GM12878 (cell line): Measurements from ENCODE around the gene TLL1. TPM values are rescaled to one million over a fixed set of nuclear protein-coding genes. Genes with fewer than 3 reads are reported as not detected.

Experiments used
- ATAC-seq: fragments of 200-7000 bp; cut with Tn5 transposase; 3 replicates; pipeline ENCODE4 v1.9.1; 2020; ENCODE audit warnings: mild to moderate bottlenecking, moderate library complexity
- BruUV-seq: library from RNA; stranded (reverse); fragments of 400-500 nt; replicated peaks from 2 replicates; lab custom pipeline; 2021; lab: Mats Ljungman, UMichigan
- CTCF ChIA-PET: fragments of 300-600 bp; sonication (Branson Sonifier 250); formaldehyde crosslinking; extraction: SDS; loops from one replicate; lab custom pipeline; 2021; ENCODE audit warnings: inconsistent platforms; lab: Yijun Ruan, JAX
- POLR2A ChIA-PET: fragments of 350-600 bp; formaldehyde crosslinking; extraction: SDS; loops from one replicate; lab custom pipeline; 2021; ENCODE audit warnings: inconsistent platforms; lab: Charles Lee
- RAD21 ChIA-PET: fragments of 300-600 bp; sonication (Branson Sonifier 250); formaldehyde crosslinking; loops from one replicate; lab custom pipeline; 2023; ENCODE audit warnings: antibody characterized with exemption; ENCODE audit not compliant: unreplicated experiment; lab: Charles Lee
- SMC1A ChIA-PET: fragments of 300-600 bp; sonication (Branson Sonifier 250); formaldehyde crosslinking; loops from one replicate; lab custom pipeline; 2023; ENCODE audit not compliant: unreplicated experiment, uncharacterized antibody; lab: Charles Lee
- DNase-seq: peaks from one replicate; pipeline ENCODE4 v3.0.0-alpha.2; 2011; ENCODE audit warnings: low read depth, low spot score
- FAIRE-seq: peaks from 3 replicates; lab custom pipeline; 2011; peaks lifted over from hg19 to GRCh38; lab: Jason Lieb, UNC
- H2AFZ ChIP-seq: 2 replicates; pipeline ENCODE4 v1.6.0; 2011; ENCODE audit warnings: low read depth, low read length, control low read depth; ENCODE audit not compliant: control insufficient read depth
- H3K27ac ChIP-seq: 2 replicates; pipeline ENCODE4 v1.5.1; 2011; ENCODE audit warnings: control low read depth; ENCODE audit not compliant: control insufficient read depth, insufficient read depth
- H3K27me3 ChIP-seq, 2 experiments: replicated peaks in 1 of 2; 2 replicates each; pipeline versions ENCODE4 v1.6.0 to v1.6.1; 2011; ENCODE audit warnings: low read length in 1 of 2; ENCODE audit not compliant: control insufficient read depth in 2 of 2, insufficient read depth in 2 of 2
- H3K36me3 ChIP-seq, 2 experiments: 2 replicates each; pipeline ENCODE4 v1.5.1; 2011; ENCODE audit warnings: low read length in 1 of 2; ENCODE audit not compliant: control insufficient read depth in 2 of 2, insufficient read depth in 2 of 2
- H3K4me1 ChIP-seq: 2 replicates; pipeline ENCODE4 v1.6.1; 2011; ENCODE audit warnings: mild to moderate bottlenecking, low read length, moderate library complexity, mixed read lengths; ENCODE audit not compliant: control insufficient read depth, insufficient read depth
- H3K4me2 ChIP-seq: 2 replicates; pipeline ENCODE4 v1.6.0; 2011; ENCODE audit warnings: control low read depth; ENCODE audit not compliant: control insufficient read depth, insufficient read depth
- H3K4me3 ChIP-seq: fragments of 200-600 bp; sonication (generic); 2 replicates; pipeline ENCODE4 v1.5.1; 2016
- H3K79me2 ChIP-seq: 2 replicates; pipeline ENCODE4 v1.6.0; 2011; ENCODE audit warnings: low read length; ENCODE audit not compliant: control insufficient read depth, insufficient read depth
- H3K9ac ChIP-seq: 2 replicates; pipeline ENCODE4 v1.8.0; 2011; ENCODE audit warnings: low read length, control low read depth, mixed read lengths; ENCODE audit not compliant: control insufficient read depth, insufficient read depth
- H3K9me3 ChIP-seq: replicated peaks from 3 replicates; pipeline ENCODE4 v1.5.1; 2011; ENCODE audit warnings: mild to moderate bottlenecking, low read length; ENCODE audit not compliant: control insufficient read depth, insufficient read depth
- H4K20me1 ChIP-seq: 2 replicates; pipeline ENCODE4 v1.6.0; 2011; ENCODE audit not compliant: control insufficient read depth, insufficient read depth
- BHLHE40 ChIP-seq, 2 experiments: fragments of 450-650 bp in 1 of 2; IDR thresholded peaks; 2 replicates each; pipeline ENCODE4 v1.6.1; 2011 to 2017; ENCODE audit warnings: low read depth in 2 of 2, borderline replicate concordance in 1 of 2, improper control_type of control experiment in 1 of 2, low read length in 1 of 2, mild to moderate bottlenecking in 1 of 2
- EED ChIP-seq: sonication (generic); IDR thresholded peaks from 2 replicates; pipeline ENCODE4 v1.6.1; 2016; ENCODE audit warnings: antibody characterized with exemption, low read depth
- RAD21 ChIP-seq: IDR thresholded peaks from 2 replicates; pipeline ENCODE4 v1.6.1; 2011; ENCODE audit warnings: mild to moderate bottlenecking, low read depth, low read length, moderate library complexity; ENCODE audit not compliant: insufficient read depth
- WGBS: methylation state at CpG from one replicate; pipeline ENCODE4 v1.1.6; 2016; ENCODE audit warnings: low lambda C conversion rate; ENCODE audit not compliant: insufficient replicate concordance, insufficient coverage; ENCODE audit errors: missing lambda C conversion rate; 5-methylcytosine and 5-hydroxymethylcytosine counted together
- in situ Hi-C: fragments of 300-500 bp; cut with MboI; formaldehyde crosslinking; loops from 9 replicates; pipeline ENCODE4 v1.14.3; 2018; ENCODE audit warnings: mixed read lengths
- intact Hi-C: fragments of 100-400 bp; cut with micrococcal nuclease; formaldehyde crosslinking; loops from one replicate; pipeline ENCODE4 v1.14.2; 2022; ENCODE audit not compliant: unreplicated experiment
- polyA plus RNA-seq, 11 experiments: library from polyadenylated mRNA; depleted of rRNA in 4 of 11; unstranded in 6 of 11; stranded (reverse) in 5 of 11; fragments of >200 nt; fragmentation: Nextera tagmentation in 4 of 11; fragmentation: Illumina TruSeq in 1 of 11; extraction: Ambion mirVana in 4 of 11; extraction: Trizol in 1 of 11; gene quantifications; 1 replicate in 1 of 11; 2 replicates in 10 of 11; pipeline versions ENCODE4 v1.2.1 to v1.2.3, GENCODE V29; 2011 to 2016; ENCODE audit warnings: inconsistent platforms in 2 of 11, missing spikeins in 2 of 11, low read depth in 1 of 11
- total RNA-seq, 4 experiments: library from RNA; depleted of rRNA in 3 of 4; stranded (reverse); fragments of >200 nt in 3 of 4; fragmentation: Illumina TruSeq in 1 of 4; extraction: Trizol in 1 of 4; gene quantifications; 2 replicates each; pipeline versions ENCODE4 v1.2.1 to v1.2.3, GENCODE V29; 2013 to 2021
- TF ChIP-seq, protein P1 (sequence below): fragments of 450-650 bp; IDR thresholded peaks from 2 replicates; pipeline ENCODE4 v1.6.1; 2016; ENCODE audit warnings: mild to moderate bottlenecking
- TF ChIP-seq, protein P2 (sequence below): fragments of 450-650 bp; formaldehyde crosslinking; IDR thresholded peaks from 2 replicates; pipeline ENCODE4 v1.5.0; 2022; ENCODE audit warnings: mild to moderate bottlenecking, missing genetic modification characterization

The TLL1 gene
- total and polyA plus RNA-seq, 10 of the 15 experiments (the other 5 are each of a cell fraction or from before 2014, with no cell fraction given): 0.02 to 0.31 (median 0.05) TPM; not detected in 2

DNA sequence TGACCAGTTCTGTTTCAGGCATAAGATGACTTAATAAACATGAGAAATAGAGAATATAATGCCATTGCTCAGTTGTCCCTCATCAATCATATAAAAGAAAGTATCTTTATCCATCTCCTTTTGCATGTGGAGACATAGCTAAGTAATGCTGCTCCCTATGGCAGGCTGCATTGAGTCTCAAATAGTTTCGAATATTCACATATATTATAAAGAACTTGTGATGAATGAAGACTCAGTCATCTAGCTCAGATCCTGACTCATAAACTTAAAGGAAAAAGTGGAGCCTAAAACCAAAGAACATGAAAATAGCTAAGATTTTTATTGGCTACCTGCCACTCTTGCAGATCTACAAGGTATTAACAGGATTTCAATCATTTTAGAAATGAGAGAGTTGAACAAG, 11.7 kb upstream of the TLL1 start:
- no peaks in the 10 kb centered on the region for H3K27me3 ChIP-seq
- H4K20me1 ChIP-seq: no peaks in the 10 kb centered on the region
- ChIA-PET POLR2A (interaction anchor here (0.6 kb wide), 1 partner anchor 1161 kb away, joined by 4 read pairs; no protein-coding TSS in a partner anchor), RAD21 (no interaction called here)
- no peak for FAIRE-seq
- TF ChIP-seq, protein P1, sequence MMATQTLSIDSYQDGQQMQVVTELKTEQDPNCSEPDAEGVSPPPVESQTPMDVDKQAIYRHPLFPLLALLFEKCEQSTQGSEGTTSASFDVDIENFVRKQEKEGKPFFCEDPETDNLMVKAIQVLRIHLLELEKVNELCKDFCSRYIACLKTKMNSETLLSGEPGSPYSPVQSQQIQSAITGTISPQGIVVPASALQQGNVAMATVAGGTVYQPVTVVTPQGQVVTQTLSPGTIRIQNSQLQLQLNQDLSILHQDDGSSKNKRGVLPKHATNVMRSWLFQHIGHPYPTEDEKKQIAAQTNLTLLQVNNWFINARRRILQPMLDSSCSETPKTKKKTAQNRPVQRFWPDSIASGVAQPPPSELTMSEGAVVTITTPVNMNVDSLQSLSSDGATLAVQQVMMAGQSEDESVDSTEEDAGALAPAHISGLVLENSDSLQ: no peak
- TF ChIP-seq EED: no peak
- TF ChIP-seq, protein P2, sequence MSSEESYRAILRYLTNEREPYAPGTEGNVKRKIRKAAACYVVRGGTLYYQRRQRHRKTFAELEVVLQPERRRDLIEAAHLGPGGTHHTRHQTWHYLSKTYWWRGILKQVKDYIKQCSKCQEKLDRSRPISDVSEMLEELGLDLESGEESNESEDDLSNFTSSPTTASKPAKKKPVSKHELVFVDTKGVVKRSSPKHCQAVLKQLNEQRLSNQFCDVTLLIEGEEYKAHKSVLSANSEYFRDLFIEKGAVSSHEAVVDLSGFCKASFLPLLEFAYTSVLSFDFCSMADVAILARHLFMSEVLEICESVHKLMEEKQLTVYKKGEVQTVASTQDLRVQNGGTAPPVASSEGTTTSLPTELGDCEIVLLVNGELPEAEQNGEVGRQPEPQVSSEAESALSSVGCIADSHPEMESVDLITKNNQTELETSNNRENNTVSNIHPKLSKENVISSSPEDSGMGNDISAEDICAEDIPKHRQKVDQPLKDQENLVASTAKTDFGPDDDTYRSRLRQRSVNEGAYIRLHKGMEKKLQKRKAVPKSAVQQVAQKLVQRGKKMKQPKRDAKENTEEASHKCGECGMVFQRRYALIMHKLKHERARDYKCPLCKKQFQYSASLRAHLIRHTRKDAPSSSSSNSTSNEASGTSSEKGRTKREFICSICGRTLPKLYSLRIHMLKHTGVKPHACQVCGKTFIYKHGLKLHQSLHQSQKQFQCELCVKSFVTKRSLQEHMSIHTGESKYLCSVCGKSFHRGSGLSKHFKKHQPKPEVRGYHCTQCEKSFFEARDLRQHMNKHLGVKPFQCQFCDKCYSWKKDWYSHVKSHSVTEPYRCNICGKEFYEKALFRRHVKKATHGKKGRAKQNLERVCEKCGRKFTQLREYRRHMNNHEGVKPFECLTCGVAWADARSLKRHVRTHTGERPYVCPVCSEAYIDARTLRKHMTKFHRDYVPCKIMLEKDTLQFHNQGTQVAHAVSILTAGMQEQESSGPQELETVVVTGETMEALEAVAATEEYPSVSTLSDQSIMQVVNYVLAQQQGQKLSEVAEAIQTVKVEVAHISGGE: no peak
- no peak for TF ChIP-seq BHLHE40 (IDR thresholded peaks at IDR 0.05; ENCODE audit: borderline replicate concordance in 1 of 2, low read depth in 2 of 2, low read length in 1 of 2)
- no peak for TF ChIP-seq RAD21
- TF ChIP-seq, all 136 proteins: peak for 0
- Histone ChIP-seq H3K27ac (no peak overlapping the region), H2AFZ (no peak overlapping the region), H3K4me1 (no peaks in the 10 kb centered on the region), H3K9me3 (no peaks in the 10 kb centered on the region), H3K4me2 (no peak overlapping the region), H3K36me3 (no peaks in the 10 kb centered on the region), H3K9ac (no peak overlapping the region), H3K4me3 (no peak overlapping the region), H3K79me2 (no peaks in the 10 kb centered on the region)
- DNase-seq (no peak), ATAC-seq (no peak)
- SMC1A ChIA-PET: interaction anchor here (0.9 to 1.3 kb wide), 2 partner anchors 9 to 17 kb away, joined by 3 to 4 read pairs; no protein-coding TSS in a partner anchor
- CTCF ChIA-PET: interaction anchor here (0.6 to 1.3 kb wide), 2 partner anchors 666 to 764 kb away, joined by 3 read pairs; no protein-coding TSS in a partner anchor
- WGBS: 0% methylated on average over 1 of the region's 1 CpG
- BruUV-seq: no TSS peak
- in situ Hi-C loops: no loop called here
- intact Hi-C loops: loop anchor here (5.0 kb wide), 1 partner anchor 231 kb away; no protein-coding TSS in a partner anchor
